Ishikawa (cell line): ENCODE data around the gene STRA6.

Experiments
- CEBPB ChIP-seq: IDR thresholded peaks from 2 replicates; pipeline ENCODE4 v1.6.1; 2012
- CREB1 ChIP-seq: IDR thresholded peaks from 2 replicates; pipeline ENCODE4 v1.6.1; 2012; ENCODE audit warnings: low read depth
- EGR1 ChIP-seq: IDR thresholded peaks from 2 replicates; pipeline ENCODE4 v1.6.1; 2012
- EP300 ChIP-seq: IDR thresholded peaks from 2 replicates; pipeline ENCODE4 v1.6.1; 2012; ENCODE audit warnings: borderline replicate concordance
- FOXM1 ChIP-seq: IDR thresholded peaks from 2 replicates; pipeline ENCODE4 v1.6.1; 2012; ENCODE audit warnings: low read depth, borderline replicate concordance
- MAX ChIP-seq: IDR thresholded peaks from 2 replicates; pipeline ENCODE4 v1.6.1; 2012
- NFIC ChIP-seq: IDR thresholded peaks from 2 replicates; pipeline ENCODE4 v1.6.1; 2012
- RAD21 ChIP-seq: IDR thresholded peaks from 2 replicates; pipeline ENCODE4 v1.6.1; 2012; ENCODE audit warnings: low read depth
- REST ChIP-seq: IDR thresholded peaks from 2 replicates; pipeline ENCODE4 v1.6.1; 2012; ENCODE audit warnings: low read depth, mild to moderate bottlenecking
- TAF1 ChIP-seq: IDR thresholded peaks from 2 replicates; pipeline ENCODE4 v1.6.1; 2012; ENCODE audit warnings: low read depth, mild to moderate bottlenecking
- TCF12 ChIP-seq: IDR thresholded peaks from 2 replicates; pipeline ENCODE4 v1.6.1; 2012; ENCODE audit warnings: low read depth
- TEAD4 ChIP-seq: IDR thresholded peaks from 2 replicates; pipeline ENCODE4 v1.6.1; 2012
- USF1 ChIP-seq: IDR thresholded peaks from 2 replicates; pipeline ENCODE4 v1.6.1; 2012
- YY1 ChIP-seq: IDR thresholded peaks from 2 replicates; pipeline ENCODE4 v1.6.1; 2012; ENCODE audit warnings: low read depth
- ZBTB7A ChIP-seq: IDR thresholded peaks from 2 replicates; pipeline ENCODE4 v1.6.1; 2012; ENCODE audit warnings: low read depth

Gene STRA6

GRCh38 chr15:74129586-74130154 lies 72.9 kb downstream of the STRA6 start:
- TF ChIP-seq ZBTB7A (no peak), NFIC (no peak), YY1 (no peak), TEAD4 (no peak), RAD21 (no peak), CEBPB (no peak), FOXM1 (no peak), EGR1 (no peak), EP300 (no peak), MAX (no peak), TCF12 (no peak), CREB1 (no peak), USF1 (no peak), TAF1 (no peak), REST (no peak)
